ENCODE data around the gene C1GALT1.
"Not testable (repeated sequence)": the region's sequence is repeated elsewhere in the genome, so short reads cannot be mapped to it uniquely, and the experiment has no call there.

C1GALT1 gene

DNA sequence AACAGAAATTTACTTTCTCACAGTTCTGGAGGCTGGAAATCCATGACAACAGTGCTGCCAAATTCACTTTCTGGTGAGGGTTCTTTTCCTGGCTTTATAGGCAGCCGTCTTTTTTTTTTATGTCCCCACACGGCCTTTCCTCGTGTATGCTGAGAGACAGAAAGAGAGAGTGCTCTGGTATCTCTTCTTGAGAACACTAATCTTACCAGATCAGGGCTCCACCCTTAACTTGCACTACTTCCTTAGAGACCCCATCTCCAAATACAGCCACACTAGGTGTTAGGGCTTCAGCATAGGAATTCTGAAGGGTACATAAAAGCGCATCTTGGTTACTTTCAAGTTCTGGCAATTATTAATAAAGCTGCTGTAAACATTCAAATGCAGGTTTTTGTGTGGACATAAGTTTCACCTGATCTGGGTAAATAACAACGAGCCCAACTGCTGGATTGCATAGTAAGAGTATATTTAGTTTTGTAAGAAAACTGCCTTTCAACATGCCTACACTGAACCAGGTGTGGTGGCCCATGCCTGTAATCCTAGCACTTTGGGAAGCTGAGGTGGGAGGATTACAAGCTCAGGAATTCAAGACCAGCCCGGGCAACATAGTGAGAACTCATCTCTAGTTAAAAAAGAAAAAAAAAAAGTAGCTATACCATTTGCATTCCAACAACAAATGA, 8.2 kb upstream of the C1GALT1 start:
- no peak for DNase-seq

DNA sequence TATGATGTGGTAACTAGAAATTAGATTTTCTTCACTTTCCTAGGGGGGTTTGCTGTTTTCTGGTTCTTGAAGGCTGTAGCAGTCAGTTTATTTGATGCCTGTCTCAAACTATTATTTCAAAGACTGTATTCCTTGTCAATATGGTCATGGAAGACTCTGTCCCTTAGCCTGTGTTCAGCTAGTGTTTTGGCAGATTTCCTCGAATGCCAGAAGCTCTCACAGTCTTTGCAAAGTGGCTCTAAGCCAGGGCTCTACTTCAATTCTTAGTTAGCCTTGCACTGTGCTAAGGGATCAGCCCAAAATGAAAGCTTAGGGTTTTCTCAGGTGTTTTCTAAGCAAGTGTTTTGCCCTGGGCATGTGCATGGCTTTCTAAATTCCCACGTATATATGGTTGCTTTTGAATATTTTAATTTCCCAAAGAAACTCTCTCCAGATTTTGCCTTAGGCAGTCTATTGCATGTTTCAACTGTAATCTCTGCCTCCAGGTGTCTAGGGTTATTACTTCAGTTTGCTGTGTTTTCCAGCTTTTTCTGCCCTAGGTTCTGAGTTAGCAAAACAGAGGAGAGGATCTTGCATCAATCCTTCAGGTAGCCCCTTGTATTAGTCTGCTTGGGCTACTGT, 7.2 kb upstream of the C1GALT1 start:
- DNase-seq: no peak

DNA sequence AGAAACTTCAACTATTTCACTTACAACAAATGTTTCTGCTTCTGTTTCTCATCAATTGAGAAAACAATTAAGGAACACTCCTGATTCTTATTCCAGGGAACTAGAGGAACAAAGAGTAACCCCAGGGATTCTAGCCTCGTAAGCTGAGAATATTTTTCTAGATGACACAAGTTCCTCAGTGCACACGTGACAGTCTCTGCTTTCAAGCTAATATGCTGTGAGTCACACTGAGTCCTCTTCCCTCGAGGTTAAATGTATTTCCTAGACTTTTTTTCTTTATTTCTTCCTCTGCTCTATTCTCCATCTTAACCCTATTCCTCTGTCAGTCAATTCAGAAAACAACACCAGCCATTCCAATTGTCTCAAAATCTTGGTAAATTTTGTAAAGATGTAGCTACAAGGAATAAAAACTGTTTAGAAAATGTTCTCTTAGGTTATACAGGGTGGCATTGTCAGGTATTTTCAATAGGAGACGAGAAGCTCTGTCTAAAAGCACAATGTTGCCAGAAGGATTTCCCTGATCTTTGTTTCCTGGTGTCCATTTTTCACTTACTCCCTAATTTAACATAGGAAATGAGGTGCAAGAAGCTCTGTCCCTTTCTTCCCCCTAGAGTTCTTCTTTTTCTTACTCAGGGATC, 5.8 kb upstream of the C1GALT1 start:
- peak; percentile 93 for DNase-seq

DNA sequence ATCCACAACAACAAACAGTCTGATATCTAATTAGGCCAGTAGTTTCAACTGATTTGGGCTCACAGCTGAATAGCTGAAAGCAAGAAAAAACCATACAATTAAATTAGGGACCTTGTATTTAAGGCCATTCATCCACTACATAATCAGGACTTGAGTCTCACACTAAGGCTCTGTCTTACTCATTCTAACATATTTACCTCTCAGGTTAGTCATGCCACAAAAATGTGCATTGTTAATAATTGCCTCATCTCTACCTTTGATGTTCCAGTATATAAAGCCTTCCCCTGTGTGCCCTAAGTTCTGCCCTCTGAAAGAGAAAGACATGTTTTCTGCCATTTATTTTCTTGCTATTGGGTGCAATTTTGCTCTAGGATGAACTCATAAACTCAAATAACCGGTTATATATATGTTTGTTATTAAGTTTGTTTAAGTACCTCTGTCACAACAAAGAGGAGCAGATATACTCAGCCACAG, 5.3 kb upstream of the C1GALT1 start:
- DNase-seq: peak; percentile 90

DNA sequence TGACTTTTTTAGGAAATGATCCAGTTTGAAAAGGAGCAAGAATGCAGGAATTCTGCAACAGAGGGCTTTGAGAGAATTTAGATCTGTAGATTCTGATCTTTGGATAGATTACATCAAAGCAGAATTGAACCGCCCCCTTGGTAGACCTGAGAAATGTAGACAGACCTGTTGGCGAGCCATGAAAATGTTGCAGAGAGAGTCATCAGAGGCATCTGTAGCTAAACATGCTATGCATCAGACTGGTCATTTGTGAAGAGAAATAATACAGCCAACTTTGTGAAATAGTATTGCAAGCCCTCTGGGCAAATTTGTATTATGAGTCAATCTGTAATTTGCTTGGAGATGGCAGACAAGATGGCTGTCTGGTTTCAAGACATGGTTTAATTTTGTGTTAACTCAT, 4.3 kb upstream of the C1GALT1 start:
- no peak for DNase-seq

DNA sequence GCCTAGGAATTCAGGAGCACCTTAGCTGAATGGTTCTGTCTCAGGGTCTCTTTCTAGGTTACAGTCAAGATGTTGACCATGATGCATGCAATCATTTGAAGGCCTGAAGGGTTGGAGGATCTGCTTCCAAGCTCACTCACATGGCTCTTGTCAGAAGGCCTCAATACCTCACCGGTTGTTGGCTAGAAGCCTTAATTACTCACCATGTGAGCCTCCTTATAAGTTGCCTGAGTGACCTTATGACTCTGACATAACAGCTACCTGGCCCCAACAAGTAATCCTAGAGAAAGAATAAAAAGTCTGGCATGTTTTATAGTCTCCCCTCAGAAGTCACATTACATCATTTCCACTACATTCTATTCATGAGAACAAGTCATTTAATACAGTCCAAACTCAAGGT, 3.4 kb upstream of the C1GALT1 start:
- DNase-seq: peak; percentile 10

DNA sequence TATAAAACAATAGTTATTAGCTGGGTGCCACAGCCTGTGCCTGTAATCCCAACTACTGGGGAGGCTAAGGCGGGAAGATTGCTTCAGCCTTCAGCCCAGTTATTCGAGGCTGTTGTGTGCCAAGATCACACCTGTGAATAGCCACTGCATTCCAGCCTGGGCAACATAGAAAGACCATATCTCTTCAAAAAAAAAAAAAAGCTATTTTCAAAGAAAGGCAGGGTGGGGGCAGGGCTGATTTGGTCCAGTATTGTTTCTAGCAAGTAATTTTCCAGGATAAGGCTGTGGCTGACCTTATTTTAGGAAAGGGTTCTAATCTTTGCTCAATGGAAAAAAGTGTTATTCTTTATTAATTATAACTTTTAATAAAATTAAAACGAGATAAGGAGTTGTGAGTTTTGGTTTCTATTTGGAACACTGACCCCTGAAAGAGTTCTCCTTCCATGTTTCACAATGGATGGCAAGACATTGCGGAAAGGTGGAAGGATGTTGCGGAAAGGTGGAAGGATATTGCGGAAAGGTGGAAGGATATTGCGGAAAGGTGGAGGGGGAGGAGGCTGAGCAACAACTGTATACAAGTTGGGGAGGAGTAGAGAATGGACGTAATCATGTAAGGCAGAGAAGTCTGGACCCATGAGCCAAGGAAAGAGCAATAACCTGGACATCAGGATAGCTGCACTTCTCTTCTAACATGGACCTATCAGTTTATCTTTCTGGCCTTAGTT, 1.5 kb upstream of the C1GALT1 start:
- no peak for DNase-seq

DNA sequence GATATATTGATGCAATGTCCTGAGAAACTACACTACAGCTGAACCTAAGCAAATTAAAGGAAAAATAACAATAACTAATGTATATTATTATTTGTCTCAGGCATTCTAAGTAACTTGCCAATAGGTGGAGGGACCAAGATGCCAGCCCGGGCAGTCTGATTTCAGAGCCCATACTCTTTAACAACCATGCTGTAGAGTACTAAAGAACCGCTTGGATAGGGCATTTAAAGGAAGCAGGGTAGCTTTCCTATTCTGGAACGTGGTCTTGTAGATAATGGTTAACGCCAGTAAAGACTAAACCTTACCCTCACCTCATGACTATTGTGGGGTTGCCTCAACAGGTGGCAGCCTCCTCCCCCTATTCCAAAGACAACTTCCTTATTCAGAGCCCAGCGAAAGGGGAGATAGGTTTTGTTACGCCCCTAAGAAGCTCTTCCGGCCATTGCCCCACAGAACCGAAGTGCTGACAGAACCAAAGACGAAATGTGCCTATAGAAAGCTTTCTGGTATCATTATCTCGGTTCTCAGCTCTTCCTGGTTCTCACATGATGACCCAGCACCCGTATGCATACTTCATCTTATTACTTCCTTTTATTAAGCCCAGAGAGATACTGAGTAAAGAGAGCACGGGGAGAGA, 707 bp upstream of the C1GALT1 start:
- no peak for DNase-seq

DNA sequence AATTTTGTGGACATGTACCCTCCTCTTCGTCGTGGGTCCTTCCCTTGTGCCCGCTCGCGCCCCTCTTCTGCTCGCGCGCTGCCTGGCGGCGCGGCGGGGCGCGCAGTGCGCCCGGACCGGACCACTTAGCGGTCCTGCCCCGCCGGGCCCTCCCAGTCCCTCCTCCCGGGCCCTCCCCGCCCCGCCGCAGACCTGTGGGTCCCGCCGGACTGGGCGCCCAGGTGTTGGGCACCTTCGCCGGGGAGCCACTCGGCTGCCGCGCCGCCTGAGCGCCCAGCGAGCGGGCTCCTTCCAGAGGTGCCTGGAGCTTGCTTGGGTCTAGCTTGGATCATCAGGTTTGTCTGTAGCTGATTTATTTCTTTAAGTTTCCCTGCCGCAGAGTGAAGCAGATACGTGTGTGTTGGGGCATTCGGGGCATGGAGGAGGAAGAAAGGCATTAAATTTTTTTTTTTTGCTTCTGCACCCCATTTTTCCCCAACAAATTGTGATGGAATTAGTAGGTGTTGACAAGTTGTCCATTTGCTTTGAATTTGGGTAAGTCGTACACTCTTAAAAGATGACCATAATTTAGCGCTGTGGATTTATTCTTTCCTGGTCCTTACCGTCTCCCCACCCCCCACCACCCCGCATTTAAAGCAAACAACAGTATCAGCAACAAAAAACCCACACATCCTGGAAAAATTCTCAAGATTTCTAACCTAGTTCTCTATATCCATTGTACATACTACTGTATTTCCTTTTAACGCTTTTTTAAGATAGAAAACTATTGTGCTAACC, 905 bp downstream of the C1GALT1 start:
- peak; percentile 26 for DNase-seq

DNA sequence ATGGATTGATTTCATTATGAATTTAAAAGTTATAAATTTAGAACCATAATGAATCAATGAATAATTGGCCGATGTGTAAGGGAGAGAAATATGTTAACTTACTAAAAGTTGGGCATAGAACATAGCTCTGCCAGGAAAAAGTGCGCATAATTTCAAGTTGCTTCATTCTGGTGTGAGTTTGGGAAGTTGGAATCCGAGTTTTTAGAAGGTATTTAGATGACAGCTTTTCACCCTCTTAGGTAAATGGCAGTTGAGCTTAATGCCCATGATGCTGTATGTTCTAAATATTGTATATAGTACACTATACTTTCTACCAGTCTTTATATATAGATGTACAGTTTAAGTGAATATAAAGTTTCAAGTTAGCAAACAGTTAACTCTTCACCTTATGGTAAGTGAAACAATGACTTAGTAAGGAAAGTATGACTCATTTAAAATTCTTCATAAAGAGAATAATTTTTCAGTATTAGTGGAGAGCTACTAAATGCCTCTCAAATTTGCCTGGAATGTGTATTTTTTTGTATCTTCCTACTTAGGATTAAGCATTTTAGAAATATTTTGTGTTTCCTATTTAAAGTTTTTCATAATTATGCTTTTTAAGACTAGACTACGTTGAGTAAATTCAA, 1.6 kb downstream of the C1GALT1 start:
- DNase-seq: peak; percentile 48

DNA sequence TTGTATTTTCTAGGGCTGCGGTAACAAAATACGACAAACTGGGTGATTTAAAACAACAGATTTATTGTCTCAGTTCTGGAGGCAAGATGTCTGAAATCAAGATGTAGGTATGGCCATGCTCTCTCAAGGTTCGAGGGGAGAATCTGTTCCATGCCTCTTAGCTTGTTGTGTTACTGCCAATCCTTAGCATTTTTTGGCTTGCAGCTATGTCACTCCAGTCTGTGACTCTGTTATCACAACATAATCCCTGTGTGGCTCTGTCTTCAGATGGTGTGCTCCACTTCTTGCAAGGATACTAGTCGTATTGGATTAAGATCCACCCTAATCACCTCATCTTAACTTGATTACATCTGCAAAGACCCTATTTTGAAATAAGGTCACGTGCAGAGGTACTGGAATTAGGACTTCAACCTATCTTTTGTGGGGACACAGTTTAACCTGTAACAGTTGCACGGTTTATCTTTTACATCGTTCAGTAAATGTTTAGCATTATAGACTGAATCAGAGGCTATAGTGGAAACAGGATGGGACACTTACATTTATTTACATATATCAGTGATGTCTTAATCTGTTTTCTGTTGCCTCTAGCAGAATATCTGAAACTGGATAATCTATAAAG, 3.1 kb downstream of the C1GALT1 start:
- DNase-seq: no peak

DNA sequence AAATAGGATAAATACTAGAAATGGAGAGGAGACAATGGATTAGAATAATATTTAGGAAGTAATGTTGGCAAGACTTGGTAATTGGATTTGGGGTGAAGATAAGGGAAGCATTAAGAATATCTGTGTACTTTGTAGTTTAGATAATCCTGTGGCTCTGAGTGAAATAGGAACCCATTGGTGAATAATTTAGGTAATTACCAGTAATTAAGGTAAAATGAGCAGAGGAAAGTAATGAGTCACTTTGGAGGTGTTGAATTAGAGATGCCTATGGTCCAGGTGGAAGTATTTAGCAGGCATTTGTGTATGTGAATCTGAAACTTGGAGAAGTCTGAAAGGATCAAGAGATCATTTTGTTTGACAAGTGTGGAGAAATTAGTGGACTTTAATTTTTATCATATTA, 5.7 kb downstream of the C1GALT1 start:
- no peak for DNase-seq

DNA sequence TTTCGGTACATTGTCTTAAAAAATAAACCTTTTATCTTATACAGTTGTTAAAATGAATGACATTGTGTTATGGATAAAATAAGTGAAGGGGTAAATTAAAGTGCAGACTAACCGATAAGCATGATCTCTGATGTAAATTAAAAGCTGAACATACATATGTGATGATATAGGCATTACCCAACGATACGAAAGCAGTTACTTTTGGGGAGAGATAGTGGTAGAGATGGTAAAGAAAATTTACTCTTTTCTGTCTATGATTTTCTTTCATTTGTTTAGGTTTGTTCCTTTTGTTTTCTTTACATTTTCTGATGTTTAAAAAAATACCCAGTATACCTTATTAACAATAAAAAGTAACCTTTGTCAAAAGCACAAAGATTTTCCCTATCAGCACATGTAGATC, 6.4 kb downstream of the C1GALT1 start:
- no peak for DNase-seq

DNA sequence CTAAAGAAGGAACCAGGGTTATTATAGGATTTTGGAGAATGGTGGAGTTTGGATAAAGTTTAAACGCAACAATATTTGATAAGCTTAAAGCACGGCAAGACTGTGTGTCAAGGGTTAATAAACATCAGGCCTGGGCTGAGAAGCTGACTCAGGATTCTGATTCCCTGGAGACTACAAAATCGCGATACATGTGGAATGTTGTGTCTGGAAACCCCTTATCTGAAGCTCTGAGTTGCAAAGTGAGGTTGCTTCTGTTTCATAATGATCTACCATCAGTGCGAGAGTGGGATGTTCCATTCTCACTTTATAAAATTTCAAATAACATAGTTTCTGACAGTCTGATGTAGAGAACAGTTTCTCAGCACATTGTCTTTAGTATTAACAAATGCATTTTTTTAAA, 7.8 kb downstream of the C1GALT1 start:
- no peak for DNase-seq

DNA sequence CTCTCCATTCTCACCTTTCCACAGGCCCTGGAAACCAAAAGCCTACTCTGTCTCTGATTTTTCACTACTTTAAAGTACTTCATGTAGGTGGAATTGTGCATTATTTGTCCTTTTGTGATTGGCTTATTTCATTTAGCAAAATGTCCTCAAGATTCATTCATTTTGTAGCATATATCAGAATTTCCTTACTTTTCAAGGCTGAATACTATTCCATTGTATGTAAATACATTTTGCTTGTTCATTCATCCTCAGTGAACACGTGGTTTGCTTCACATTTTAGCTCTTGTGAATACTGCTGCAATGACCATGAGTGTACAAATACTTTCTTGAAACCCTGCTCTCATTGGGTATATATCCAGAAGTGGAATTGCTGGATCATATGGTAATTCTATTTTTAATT, 8.8 kb downstream of the C1GALT1 start:
- no peak for DNase-seq

DNA sequence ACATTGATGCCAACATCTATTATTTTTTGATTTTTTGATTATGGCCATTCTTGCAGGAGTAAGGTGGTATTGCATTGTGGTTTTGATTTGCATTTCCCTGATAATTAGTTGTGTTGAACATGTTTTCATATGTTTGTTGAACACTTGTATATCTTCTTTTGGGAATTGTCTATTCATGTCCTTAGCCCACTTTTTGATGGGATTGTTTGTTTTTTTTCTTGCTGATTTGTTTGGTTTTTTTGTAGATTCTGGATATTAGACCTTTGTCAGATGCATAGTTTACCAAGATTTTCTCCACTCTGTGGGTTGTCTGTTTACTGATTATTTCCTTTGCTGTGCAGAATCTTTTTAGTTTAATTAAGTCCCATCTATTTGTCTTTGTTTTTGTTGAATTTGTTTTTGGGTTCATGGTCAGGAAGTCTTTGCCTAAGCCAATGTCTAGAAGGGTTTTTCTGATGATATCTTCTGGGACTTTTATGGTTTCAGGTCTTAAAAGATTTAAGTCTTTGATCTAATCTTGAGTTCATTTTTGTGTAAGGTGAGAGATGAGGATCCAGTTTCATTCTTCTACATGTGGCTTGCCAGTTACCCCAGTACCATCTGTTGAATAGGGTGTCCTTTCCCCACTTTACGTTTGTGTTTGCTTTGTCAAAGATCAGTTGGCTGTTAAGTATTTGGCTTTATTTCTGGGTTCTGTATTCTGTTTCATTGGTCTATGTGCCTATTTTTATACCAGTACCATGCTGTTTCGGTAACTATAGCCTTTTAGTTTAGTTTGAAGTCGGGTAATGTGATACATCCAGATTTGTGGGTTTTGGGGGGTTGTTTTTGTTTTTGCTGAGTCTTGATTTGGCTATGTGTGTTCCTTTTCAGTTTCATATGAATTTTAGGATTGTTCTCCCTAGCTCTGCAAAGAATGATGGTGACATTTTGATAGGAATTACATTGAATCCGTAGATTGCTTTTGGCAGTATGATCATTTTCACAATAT, 10.7 kb downstream of the C1GALT1 start:
- DNase-seq: not testable (repeated sequence)

DNA sequence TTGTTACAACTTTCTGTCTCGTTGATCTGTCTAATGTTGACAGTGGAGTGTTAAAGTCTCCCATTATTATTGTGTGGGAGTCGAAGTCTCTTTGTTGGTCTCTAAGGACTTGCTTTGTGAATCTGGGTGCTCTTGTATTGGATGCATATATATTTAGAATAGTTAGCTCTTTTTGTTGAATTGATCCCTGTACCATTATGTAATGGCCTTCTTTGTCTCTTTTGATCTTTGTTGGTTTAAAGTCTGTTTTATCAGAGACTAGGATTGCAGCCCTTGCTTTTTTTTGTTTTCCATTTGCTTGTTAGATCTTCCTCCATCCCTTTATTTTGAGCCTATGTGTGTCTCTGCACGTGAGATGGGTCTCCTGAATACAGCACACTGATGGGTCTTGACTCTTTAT, 17.2 kb downstream of the C1GALT1 start:
- not testable (repeated sequence) for DNase-seq

DNA sequence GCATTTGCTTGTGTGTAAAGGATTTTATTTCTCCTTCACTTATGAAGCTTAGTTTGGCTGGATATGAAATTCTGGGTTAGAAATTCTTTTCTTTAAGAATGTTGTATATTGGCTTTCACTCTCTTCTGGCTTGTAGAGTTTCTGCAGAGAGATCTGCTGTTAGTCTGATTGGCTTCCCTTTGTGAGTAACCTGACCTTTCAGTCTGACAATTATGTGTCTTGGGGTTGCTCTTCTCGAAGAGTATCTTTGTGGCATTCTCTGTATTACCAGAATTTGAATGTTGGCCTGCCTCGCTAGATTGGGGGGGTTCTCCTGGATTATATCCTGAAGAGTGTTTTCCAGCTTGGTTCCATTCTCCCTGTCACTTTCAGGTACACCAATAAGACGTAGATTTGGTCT, 17.9 kb downstream of the C1GALT1 start:
- DNase-seq: not testable (repeated sequence)

DNA sequence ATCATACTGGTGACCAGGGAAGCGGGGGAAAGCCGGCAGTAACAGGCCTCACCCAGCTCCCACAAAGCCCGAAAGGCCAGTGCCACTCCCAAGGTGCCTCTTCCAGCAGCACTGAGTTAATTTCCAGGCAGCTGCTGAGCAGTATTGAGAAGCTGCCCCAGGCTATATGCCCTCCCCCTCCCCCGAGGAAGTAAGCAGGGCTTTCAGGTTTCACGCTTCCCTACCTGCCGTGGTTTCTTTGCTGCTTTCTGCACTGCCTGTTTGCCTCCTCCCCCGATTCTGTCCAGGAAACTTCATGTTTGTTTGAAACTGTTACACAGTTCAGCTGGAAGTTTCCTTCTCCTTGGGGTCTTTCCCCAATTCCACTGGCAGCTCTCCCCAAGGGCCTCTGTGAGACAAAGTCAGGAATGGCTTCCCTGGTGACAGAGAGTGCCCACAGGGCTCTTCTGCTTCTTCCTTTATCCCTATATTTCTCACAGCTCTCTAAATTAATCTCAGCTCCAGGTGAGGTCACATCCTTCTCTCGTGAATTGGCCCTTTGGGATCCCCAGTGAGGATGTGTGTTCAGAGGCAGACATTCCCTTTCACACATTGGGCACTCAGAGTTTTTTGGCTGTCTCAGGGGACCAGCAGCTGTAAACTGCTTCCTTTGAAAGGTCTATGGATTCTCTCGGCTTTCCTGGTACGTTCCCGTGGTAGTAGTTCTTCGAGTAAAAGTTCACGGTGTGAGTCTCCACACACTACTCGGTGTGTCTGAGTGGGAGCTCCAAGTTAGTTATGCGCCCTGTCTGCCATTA, 19.4 kb downstream of the C1GALT1 start:
- no peak for DNase-seq

All from HCEC 1CT (cell line).